Astrocyte (in vitro differentiated cells and primary cell): Measurements from ENCODE around the gene MLLT1. TPM values are rescaled to one million over a fixed set of nuclear protein-coding genes. Genes with fewer than 3 reads are reported as not detected.

Experiments
- DNase-seq: peaks from one replicate; pipeline ENCODE4 v3.0.0-alpha.2; 2010; ENCODE audit warnings: low read depth
- FAIRE-seq: peaks from 2 replicates; lab custom pipeline; 2011; peaks lifted over from hg19 to GRCh38; lab: Jason Lieb, UNC
- H2AFZ ChIP-seq: 2 replicates; pipeline ENCODE4 v1.6.0; 2012; ENCODE audit warnings: low read depth, low read length, inconsistent platforms
- H3K27ac ChIP-seq: 2 replicates; pipeline ENCODE4 v1.5.1; 2011; ENCODE audit warnings: low read depth, low read length, inconsistent platforms
- H3K27me3 ChIP-seq: 2 replicates; pipeline ENCODE4 v1.6.0; 2011; ENCODE audit warnings: low read length, inconsistent platforms; ENCODE audit not compliant: insufficient read depth
- H3K36me3 ChIP-seq: 2 replicates; pipeline ENCODE4 v1.5.1; 2011; ENCODE audit warnings: low read length, inconsistent platforms; ENCODE audit not compliant: insufficient read depth
- H3K4me1 ChIP-seq: 2 replicates; pipeline ENCODE4 v1.5.1; 2011; ENCODE audit warnings: low read length, inconsistent platforms; ENCODE audit not compliant: insufficient read depth
- H3K4me2 ChIP-seq: 2 replicates; pipeline ENCODE4 v1.6.0; 2012; ENCODE audit warnings: low read length, inconsistent platforms
- H3K4me3 ChIP-seq: 2 replicates; pipeline ENCODE4 v1.5.1; 2011; ENCODE audit warnings: low read depth, mild to moderate bottlenecking, low read length, inconsistent platforms; ENCODE audit not compliant: insufficient read depth
- H3K79me2 ChIP-seq: 2 replicates; pipeline ENCODE4 v1.6.0; 2012; ENCODE audit warnings: mild to moderate bottlenecking, low read length, inconsistent platforms; ENCODE audit not compliant: insufficient read depth
- H3K9ac ChIP-seq: 2 replicates; pipeline ENCODE4 v1.6.0; 2012; ENCODE audit warnings: mild to moderate bottlenecking, low read length, inconsistent platforms
- H3K9me3 ChIP-seq: 2 replicates; pipeline ENCODE4 v1.5.1; 2012; ENCODE audit warnings: low read depth, mild to moderate bottlenecking, low read length, inconsistent platforms; ENCODE audit not compliant: insufficient read depth
- H4K20me1 ChIP-seq: 2 replicates; pipeline ENCODE4 v1.6.0; 2012; ENCODE audit warnings: low read length, inconsistent platforms; ENCODE audit not compliant: insufficient read depth
- H3K27ac Mint-ChIP-seq: one replicate; pipeline ENCODE4 v1.8.0; 2021; ENCODE audit warnings: mild to moderate bottlenecking, mixed read lengths; ENCODE audit not compliant: unreplicated experiment
- H3K27me3 Mint-ChIP-seq: one replicate; pipeline ENCODE4 v1.8.0; 2021; ENCODE audit warnings: low read depth, mixed read lengths; ENCODE audit not compliant: unreplicated experiment
- H3K36me3 Mint-ChIP-seq: one replicate; pipeline ENCODE4 v1.8.0; 2021; ENCODE audit warnings: low read depth, mixed read lengths; ENCODE audit not compliant: unreplicated experiment
- H3K4me1 Mint-ChIP-seq: one replicate; pipeline ENCODE4 v1.8.0; 2021; ENCODE audit warnings: low read depth, mixed read lengths; ENCODE audit not compliant: unreplicated experiment
- H3K4me3 Mint-ChIP-seq: one replicate; pipeline ENCODE4 v1.8.0; 2021; ENCODE audit warnings: mild to moderate bottlenecking, moderate library complexity, mixed read lengths; ENCODE audit not compliant: unreplicated experiment
- H3K9me3 Mint-ChIP-seq: one replicate; pipeline ENCODE4 v1.8.0; 2021; ENCODE audit warnings: mild to moderate bottlenecking, mixed read lengths; ENCODE audit not compliant: unreplicated experiment
- EZH2 ChIP-seq: IDR thresholded peaks from 2 replicates; pipeline ENCODE4 v1.6.1; 2012; ENCODE audit warnings: mild to moderate bottlenecking, low read length, inconsistent platforms; ENCODE audit not compliant: insufficient read depth
- total RNA-seq: library from RNA; stranded (reverse); gene quantifications from 2 replicates; pipeline ENCODE4 v1.2.1, GENCODE V29; 2021
- TF ChIP-seq, protein P1 (sequence below): IDR thresholded peaks from 2 replicates; pipeline ENCODE4 v1.5.1; 2011; ENCODE audit warnings: low read depth, mild to moderate bottlenecking, inconsistent platforms, low read length, moderate library complexity; ENCODE audit not compliant: insufficient read depth

The MLLT1 gene
- total RNA-seq, 1 donor from 2014 or later, result 46.0 TPM

DNA sequence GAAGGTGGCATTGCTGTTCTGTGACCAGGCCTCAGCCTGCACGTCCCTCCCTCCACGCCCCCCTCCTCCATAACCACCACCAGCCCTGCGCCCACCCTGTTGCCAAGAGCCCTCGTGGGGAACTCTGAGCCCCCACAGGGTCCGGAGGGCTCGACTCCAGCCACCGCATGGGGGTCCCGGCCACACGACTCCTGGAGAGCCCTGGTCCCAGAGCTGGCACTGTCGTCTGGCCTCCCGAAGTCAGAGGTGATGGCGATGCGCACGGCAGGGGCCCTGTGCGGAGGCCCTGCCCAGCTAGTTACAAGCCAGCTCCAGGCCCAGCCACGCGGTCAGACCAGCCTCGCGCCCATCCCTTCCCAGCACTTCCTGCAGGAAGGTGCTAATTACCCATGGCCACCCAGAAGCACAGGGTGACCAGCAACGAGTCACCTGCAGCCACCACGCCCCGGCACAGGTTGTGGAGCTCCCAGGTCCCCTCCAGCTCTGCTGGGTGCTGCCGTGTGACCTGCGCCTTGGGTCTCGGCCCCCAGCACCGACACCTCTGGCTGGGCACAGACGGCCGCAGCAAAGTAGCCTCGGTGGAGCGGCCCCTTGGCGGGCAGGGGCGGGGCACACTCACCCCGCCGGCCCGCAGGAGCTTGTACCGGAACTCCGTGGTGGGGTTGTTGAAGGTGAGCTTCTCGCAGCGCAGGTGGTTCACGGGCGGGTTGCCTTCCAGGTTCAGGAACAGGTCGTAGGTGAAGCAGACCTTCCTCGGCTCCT, 49.6 kb downstream of the MLLT1 start:
- Histone ChIP-seq H3K4me2 (no peak overlapping the region), H3K27ac (no peak overlapping the region), H3K4me3 (no peak overlapping the region), H4K20me1 (peaks cover 86% of the 10 kb centered on the region), H3K36me3 (no peaks in the 10 kb centered on the region), H3K79me2 (peaks cover 89% of the 10 kb centered on the region), H2AFZ (no peak overlapping the region), H3K4me1 (peaks cover 43% of the 10 kb centered on the region), H3K9me3 (no peaks in the 10 kb centered on the region), H3K27me3 (no peaks in the 10 kb centered on the region), H3K9ac (no peak overlapping the region)
- H3K27ac Mint-ChIP-seq, result no peak overlapping the region
- H3K36me3 Mint-ChIP-seq, result peaks cover 8% of the 10 kb centered on the region
- H3K9me3 Mint-ChIP-seq, result no peaks in the 10 kb centered on the region
- TF ChIP-seq, protein P1, sequence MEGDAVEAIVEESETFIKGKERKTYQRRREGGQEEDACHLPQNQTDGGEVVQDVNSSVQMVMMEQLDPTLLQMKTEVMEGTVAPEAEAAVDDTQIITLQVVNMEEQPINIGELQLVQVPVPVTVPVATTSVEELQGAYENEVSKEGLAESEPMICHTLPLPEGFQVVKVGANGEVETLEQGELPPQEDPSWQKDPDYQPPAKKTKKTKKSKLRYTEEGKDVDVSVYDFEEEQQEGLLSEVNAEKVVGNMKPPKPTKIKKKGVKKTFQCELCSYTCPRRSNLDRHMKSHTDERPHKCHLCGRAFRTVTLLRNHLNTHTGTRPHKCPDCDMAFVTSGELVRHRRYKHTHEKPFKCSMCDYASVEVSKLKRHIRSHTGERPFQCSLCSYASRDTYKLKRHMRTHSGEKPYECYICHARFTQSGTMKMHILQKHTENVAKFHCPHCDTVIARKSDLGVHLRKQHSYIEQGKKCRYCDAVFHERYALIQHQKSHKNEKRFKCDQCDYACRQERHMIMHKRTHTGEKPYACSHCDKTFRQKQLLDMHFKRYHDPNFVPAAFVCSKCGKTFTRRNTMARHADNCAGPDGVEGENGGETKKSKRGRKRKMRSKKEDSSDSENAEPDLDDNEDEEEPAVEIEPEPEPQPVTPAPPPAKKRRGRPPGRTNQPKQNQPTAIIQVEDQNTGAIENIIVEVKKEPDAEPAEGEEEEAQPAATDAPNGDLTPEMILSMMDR, result no peak
- TF ChIP-seq EZH2, result no peak
- FAIRE-seq (no peak), DNase-seq (no peak)
- H3K27me3 Mint-ChIP-seq, result no peaks in the 10 kb centered on the region
- no peak overlapping the region for H3K4me3 Mint-ChIP-seq
- H3K4me1 Mint-ChIP-seq, result peaks cover 14% of the 10 kb centered on the region

DNA sequence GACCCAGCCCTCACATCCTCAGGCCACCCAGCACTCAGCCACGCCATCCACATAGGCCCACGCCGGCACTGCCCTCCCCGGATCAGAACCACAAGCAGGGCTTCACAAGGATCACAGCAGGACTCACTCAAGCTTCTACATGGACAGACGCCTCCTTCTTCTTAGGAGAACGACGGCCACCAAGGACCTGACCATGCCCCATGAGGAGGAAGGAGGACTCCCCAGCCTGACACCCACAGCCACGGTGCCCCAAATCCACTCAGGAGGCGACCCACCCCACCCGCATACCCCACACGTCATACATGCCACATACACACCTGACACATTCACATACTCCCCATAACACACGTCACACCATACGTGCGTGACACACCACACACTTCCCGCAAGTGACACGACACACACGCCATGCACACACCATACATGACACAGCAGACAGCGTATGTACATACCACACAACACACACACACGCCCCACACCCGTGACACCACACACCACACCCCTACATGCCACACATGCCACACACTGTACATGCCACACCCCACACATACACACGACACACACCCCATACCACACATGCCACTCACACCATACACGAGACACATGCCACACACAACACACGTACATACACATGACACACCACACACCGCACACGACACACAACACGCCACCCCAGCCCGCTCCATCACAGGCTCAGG, 50.4 kb downstream of the MLLT1 start:
- DNase-seq (no peak), FAIRE-seq (no peak)
- Histone ChIP-seq H3K79me2 (peaks cover 85% of the 10 kb centered on the region), H2AFZ (no peak overlapping the region), H3K9ac (no peak overlapping the region), H3K27ac (no peak overlapping the region), H3K9me3 (no peaks in the 10 kb centered on the region), H3K27me3 (no peaks in the 10 kb centered on the region), H4K20me1 (peaks cover 80% of the 10 kb centered on the region), H3K36me3 (no peaks in the 10 kb centered on the region), H3K4me3 (no peak overlapping the region), H3K4me2 (peak overlapping the region; percentile 54), H3K4me1 (peaks cover 39% of the 10 kb centered on the region)
- Mint-ChIP-seq H3K36me3 (peaks cover 8% of the 10 kb centered on the region), H3K9me3 (no peaks in the 10 kb centered on the region), H3K4me1 (peaks cover 14% of the 10 kb centered on the region), H3K27me3 (no peaks in the 10 kb centered on the region), H3K4me3 (no peak overlapping the region), H3K27ac (peak overlapping the region; percentile 2)
- no peak for TF ChIP-seq EZH2
- TF ChIP-seq, protein P1, result no peak
